ENCODE measurements around the gene ACSL5.

DNA sequence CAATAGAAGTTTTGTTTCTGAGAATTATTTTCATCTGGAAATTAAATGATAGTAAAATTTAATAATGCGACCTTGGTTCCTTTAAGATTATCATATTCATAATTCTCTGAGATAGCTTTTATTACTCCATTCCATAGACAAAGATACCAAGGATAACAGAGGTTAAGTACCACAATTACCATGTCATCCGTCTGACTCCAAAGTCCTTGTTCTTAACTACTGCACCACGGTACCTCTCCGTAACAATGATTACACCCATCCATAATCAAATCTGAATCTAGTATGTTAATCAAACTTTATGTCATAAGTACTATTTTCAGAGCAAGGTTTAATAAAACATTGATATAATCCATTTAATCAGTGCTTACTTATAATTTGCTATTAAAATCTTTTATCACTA is 64.4 kb downstream of the ACSL5 start:
- TF ChIP-seq, protein P1, sequence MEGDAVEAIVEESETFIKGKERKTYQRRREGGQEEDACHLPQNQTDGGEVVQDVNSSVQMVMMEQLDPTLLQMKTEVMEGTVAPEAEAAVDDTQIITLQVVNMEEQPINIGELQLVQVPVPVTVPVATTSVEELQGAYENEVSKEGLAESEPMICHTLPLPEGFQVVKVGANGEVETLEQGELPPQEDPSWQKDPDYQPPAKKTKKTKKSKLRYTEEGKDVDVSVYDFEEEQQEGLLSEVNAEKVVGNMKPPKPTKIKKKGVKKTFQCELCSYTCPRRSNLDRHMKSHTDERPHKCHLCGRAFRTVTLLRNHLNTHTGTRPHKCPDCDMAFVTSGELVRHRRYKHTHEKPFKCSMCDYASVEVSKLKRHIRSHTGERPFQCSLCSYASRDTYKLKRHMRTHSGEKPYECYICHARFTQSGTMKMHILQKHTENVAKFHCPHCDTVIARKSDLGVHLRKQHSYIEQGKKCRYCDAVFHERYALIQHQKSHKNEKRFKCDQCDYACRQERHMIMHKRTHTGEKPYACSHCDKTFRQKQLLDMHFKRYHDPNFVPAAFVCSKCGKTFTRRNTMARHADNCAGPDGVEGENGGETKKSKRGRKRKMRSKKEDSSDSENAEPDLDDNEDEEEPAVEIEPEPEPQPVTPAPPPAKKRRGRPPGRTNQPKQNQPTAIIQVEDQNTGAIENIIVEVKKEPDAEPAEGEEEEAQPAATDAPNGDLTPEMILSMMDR (IDR thresholded peaks at IDR 0.05; ENCODE audit: control extremely low read depth in 1 of 3, insufficient read depth in 1 of 3, low read depth in 1 of 3, low read length in 3 of 3) = no peak
- no peak for TF ChIP-seq SP1 (IDR thresholded peaks at IDR 0.05; ENCODE audit: low read depth, low read length)
- TF ChIP-seq CHD2 (IDR thresholded peaks at IDR 0.05; ENCODE audit: low read length) = no peak
- TF ChIP-seq POLR2A (IDR thresholded peaks at IDR 0.05; ENCODE audit: control extremely low read depth in 1 of 2, low read depth in 2 of 2, low read length in 2 of 2) = no peak
